HG03196 (cell line): Measurements from ENCODE around the gene TFAP2E.
"Not testable (repeated sequence)": the region's sequence is repeated elsewhere in the genome, so short reads cannot be mapped to it uniquely, and the experiment has no call there.

Source experiments
- ATAC-seq: cut with Tn5 transposase; IDR thresholded peaks from one replicate; pipeline ENCODE4 v1.9.1; 2021; ENCODE audit not compliant: unreplicated experiment

Gene TFAP2E

GRCh38 chr1:35571263-35571662 is 1.9 kb upstream of the TFAP2E start:
- ATAC-seq, result no peak

DNA sequence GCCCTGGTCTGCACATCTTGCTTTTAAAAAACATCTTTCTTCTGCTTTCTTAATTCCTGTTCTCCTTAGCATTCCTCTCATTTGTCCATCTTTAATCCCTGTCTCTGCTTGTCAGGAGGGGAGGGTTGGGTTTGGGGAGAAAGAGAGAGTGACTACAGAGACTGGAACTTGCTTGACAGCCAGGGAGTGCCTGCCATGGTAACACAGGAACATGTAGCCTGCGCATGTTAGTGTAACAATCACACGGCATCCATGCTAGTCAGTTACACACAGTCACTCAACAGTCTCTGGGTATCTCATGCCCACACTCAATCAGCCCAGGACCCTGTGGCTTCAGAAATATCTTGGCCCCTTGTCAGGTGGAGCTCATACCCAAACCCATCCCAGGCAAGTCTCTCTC is 818 bp upstream of the TFAP2E start:
- ATAC-seq, result no peak

- no peak for ATAC-seq
Measured at GRCh38 chr1:35574125-35574654, 1.1 kb downstream of the TFAP2E start.

GRCh38 chr1:35574655-35575415 is 1.7 kb downstream of the TFAP2E start:
- no peak for ATAC-seq

GRCh38 chr1:35575416-35575958 is 2.4 kb downstream of the TFAP2E start:
- no peak for ATAC-seq

DNA sequence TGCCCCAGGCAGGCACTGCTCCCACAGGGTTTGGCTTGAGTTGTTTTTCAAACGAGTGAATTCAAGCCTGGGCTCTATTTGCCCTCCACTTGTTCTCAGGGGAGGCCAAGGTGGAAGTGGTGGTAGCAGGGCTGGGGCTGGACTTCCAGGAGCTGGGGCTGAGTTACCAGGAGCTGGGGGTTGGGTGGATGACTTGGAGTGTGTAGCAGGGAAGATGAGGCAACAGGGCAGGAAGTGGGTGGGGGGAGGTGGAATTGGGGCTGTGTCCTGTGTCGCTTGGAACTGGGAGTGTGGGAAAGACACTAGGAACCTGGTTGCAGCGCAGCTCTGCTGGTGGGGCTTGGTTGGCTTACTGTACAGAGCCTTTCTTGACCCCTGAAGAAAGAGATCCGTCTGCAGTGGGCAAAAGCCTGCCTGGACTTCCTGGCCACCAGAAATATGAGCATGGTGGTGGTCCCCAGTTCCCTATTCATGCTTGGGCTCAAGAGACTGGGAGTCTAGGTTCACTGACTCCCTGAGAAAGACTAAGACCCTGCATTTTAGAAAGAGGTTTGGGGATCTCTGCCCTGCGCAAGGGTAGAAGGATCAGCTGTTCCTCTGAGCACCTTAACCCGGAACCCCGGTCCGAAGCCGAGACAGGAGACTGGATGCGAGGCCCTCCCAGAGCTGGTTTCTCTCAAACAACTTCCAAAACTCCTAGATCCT is 3.1 kb downstream of the TFAP2E start:
- no peak for ATAC-seq

DNA sequence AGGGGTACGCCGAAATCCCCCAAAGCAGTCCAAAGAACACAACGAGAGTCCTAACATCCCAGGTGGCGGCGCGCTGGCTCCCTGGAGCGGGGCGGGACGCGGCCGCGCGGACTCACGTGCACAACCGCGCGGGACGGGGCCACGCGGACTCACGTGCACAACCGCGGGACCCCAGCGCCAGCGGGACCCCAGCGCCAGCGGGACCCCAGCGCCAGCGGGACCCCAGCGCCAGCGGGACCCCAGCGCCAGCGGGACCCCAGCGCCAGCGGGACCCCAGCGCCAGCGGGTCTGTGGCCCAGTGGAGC is 3.6 kb downstream of the TFAP2E start:
- not testable (repeated sequence) for ATAC-seq

DNA sequence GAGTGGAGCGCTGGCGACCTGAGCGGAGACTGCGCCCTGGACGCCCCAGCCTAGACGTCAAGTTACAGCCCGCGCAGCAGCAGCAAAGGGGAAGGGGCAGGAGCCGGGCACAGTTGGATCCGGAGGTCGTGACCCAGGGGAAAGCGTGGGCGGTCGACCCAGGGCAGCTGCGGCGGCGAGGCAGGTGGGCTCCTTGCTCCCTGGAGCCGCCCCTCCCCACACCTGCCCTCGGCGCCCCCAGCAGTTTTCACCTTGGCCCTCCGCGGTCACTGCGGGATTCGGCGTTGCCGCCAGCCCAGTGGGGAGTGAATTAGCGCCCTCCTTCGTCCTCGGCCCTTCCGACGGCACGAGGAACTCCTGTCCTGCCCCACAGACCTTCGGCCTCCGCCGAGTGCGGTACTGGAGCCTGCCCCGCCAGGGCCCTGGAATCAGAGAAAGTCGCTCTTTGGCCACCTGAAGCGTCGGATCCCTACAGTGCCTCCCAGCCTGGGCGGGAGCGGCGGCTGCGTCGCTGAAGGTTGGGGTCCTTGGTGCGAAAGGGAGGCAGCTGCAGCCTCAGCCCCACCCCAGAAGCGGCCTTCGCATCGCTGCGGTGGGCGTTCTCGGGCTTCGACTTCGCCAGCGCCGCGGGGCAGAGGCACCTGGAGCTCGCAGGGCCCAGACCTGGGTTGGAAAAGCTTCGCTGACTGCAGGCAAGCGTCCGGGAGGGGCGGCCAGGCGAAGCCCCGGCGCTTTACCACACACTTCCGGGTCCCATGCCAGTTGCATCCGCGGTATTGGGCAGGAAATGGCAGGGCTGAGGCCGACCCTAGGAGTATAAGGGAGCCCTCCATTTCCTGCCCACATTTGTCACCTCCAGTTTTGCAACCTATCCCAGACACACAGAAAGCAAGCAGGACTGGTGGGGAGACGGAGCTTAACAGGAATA is 4.2 kb downstream of the TFAP2E start:
- peak; percentile 64 for ATAC-seq

GRCh38 chr1:35580949-35581388 is 7.9 kb downstream of the TFAP2E start:
- no peak for ATAC-seq

GRCh38 chr1:35581621-35582020 is 8.5 kb downstream of the TFAP2E start:
- ATAC-seq, result not testable (repeated sequence)

DNA sequence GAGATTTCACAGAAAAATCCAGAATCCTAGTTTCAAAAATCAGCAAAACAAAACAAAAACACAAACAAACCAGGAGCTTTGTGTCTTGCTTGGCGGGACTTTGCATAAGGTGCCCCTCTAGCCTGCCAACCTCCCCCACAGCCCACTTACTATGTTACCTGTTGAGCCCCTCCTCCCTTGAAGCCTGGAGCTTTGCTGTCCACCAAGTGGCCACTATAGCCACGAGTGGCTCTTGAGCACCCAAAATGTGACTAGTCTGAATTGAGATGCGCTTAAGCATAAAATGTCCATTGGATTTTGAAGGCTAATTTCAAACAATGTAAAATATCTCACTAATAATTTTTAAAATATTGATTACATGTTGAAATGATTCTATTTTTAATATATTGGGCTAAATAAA is 12.2 kb downstream of the TFAP2E start:
- ATAC-seq, result no peak

DNA sequence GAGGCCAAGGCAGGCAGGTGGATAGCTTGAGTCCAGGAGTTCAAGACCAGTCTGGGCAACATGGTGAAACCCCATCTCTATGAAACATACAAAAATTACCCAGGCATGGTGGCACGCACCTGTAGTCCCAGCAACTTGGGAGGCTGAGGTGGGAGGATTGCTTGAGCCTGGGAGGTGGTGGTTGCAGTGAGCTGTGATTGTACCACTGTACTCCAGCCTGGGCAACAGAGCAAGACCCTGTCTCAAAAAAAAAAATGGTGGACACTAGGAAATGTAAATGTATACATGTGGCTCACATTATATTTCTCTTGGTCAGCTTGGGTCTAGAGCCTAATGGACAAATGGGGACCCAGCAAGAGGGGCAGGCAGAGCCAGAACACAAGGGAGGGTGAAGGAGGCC is 12.7 kb downstream of the TFAP2E start:
- ATAC-seq, result not testable (repeated sequence)

- no peak for ATAC-seq
Measured at GRCh38 chr1:35586808-35587207, 13.7 kb downstream of the TFAP2E start.

- ATAC-seq, result no peak
Measured at GRCh38 chr1:35587736-35588135, 14.6 kb downstream of the TFAP2E start.

DNA sequence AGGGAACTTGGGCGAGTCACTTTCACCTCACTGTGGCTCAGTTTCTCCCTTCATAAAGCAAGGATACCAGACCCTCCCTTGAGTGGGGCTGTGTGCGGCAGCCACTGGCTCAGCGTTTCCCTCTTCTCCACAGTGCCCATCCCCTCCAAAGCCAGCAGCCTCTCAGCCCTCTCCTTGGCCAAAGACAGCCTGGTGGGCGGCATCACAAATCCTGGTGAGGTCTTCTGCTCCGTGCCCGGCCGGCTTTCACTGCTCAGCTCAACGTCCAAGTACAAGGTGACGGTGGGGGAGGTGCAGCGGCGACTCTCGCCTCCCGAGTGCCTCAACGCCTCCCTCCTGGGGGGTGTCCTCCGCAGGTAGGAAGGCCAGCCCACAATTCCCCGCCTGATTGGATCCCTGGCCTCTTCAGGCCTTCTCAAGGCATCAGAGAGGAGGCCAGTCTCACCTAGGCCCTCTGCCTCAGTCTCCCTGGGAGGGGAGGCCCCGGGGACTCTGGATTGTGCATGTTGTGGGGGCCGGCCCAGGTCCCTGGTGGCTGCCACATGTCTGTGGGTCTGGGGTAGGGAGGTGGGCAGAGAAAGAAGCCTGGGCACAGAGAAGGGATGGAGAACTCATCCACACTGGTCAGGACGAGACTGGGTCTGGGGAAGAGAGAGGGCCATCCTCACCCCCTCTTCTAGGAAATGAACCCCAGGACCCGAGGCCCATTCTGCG is 15.2 kb downstream of the TFAP2E start:
- ATAC-seq, result no peak

GRCh38 chr1:35589516-35590427 is 16.7 kb downstream of the TFAP2E start:
- ATAC-seq, result no peak

GRCh38 chr1:35590476-35591040 is 17.4 kb downstream of the TFAP2E start:
- no peak for ATAC-seq

GRCh38 chr1:35591211-35591610 is 18.1 kb downstream of the TFAP2E start:
- ATAC-seq, result no peak
